RPMI8226 (cell line): Measurements from ENCODE around the gene PIK3AP1.

ENCODE experiments used
- DNase-seq: peaks from one replicate; pipeline ENCODE4 v3.0.0-alpha.2; 2015

PIK3AP1 gene

GRCh38 chr10:96639899-96640298, 80.4 kb downstream of the PIK3AP1 start:
- DNase-seq: no peak

GRCh38 chr10:96638696-96639095, 81.6 kb downstream of the PIK3AP1 start:
- no peak for DNase-seq

- DNase-seq: no peak
Measured at GRCh38 chr10:96638120-96638519, 82.2 kb downstream of the PIK3AP1 start.

GRCh38 chr10:96637709-96638108, 82.6 kb downstream of the PIK3AP1 start:
- no peak for DNase-seq

- DNase-seq: no peak
Measured at GRCh38 chr10:96636551-96636950, 83.8 kb downstream of the PIK3AP1 start.

- no peak for DNase-seq
Measured at GRCh38 chr10:96632974-96633710, 87.2 kb downstream of the PIK3AP1 start.

- DNase-seq: no peak
Measured at GRCh38 chr10:96627292-96627691, 93.0 kb downstream of the PIK3AP1 start.

- no peak for DNase-seq
Measured at GRCh38 chr10:96626795-96627194, 93.5 kb downstream of the PIK3AP1 start.

- DNase-seq: no peak
Measured at GRCh38 chr10:96625173-96625572, 95.1 kb downstream of the PIK3AP1 start.

- DNase-seq: no peak
Measured at GRCh38 chr10:96622013-96622787, 98.1 kb downstream of the PIK3AP1 start.

- no peak for DNase-seq
Measured at GRCh38 chr10:96619796-96620773, 100.2 kb downstream of the PIK3AP1 start.

GRCh38 chr10:96619120-96619519, 101.2 kb downstream of the PIK3AP1 start:
- no peak for DNase-seq

- no peak for DNase-seq
Measured at GRCh38 chr10:96618653-96619052, 101.7 kb downstream of the PIK3AP1 start.

- no peak for DNase-seq
Measured at GRCh38 chr10:96616961-96617360, 103.4 kb downstream of the PIK3AP1 start.

GRCh38 chr10:96614515-96614914, 105.8 kb downstream of the PIK3AP1 start:
- DNase-seq: no peak

GRCh38 chr10:96613576-96613975, 106.7 kb downstream of the PIK3AP1 start:
- no peak for DNase-seq

- DNase-seq: no peak
Measured at GRCh38 chr10:96612055-96612830, 108.1 kb downstream of the PIK3AP1 start.

- DNase-seq: no peak
Measured at GRCh38 chr10:96610817-96611216, 109.5 kb downstream of the PIK3AP1 start.

- no peak for DNase-seq
Measured at GRCh38 chr10:96609510-96609909, 110.8 kb downstream of the PIK3AP1 start.

GRCh38 chr10:96608805-96609204, 111.5 kb downstream of the PIK3AP1 start:
- DNase-seq: no peak

GRCh38 chr10:96608262-96608661, 112.1 kb downstream of the PIK3AP1 start:
- no peak for DNase-seq

GRCh38 chr10:96606946-96607345, 113.4 kb downstream of the PIK3AP1 start:
- DNase-seq: no peak
